IMR-90 (cell line): Measurements from ENCODE around the gene STUB1. TPM values are rescaled to one million over a fixed set of nuclear protein-coding genes. Genes with fewer than 3 reads are reported as not detected.

Experiments
- ATAC-seq: fragments of 200-7000 bp; cut with Tn5 transposase; 2 replicates; pipeline ENCODE4 v1.9.1; 2020; ENCODE audit warnings: low read depth, mild to moderate bottlenecking, moderate library complexity
- BruUV-seq: library from RNA; stranded (reverse); fragments of 400-500 nt; replicated peaks from 2 replicates; lab custom pipeline; 2021; lab: Mats Ljungman, UMichigan
- CTCF ChIA-PET: fragments of 300-600 bp; formaldehyde crosslinking; extraction: SDS; loops from one replicate; lab custom pipeline; 2021; ENCODE audit warnings: antibody characterized with exemption; lab: Yijun Ruan, JAX
- POLR2A ChIA-PET: fragments of 300-600 bp; sonication (Branson Sonifier 250); formaldehyde crosslinking; loops from one replicate; lab custom pipeline; 2022; ENCODE audit warnings: antibody characterized with exemption; ENCODE audit not compliant: unreplicated experiment; lab: Charles Lee
- DNase-seq: peaks from one replicate; pipeline ENCODE4 v3.0.0; 2013
- H2AFZ ChIP-seq: replicated peaks from 2 replicates; pipeline ENCODE3; 2013; ENCODE audit warnings: low read length, mild to moderate bottlenecking; ENCODE audit not compliant: poor library complexity
- H2AK5ac ChIP-seq: 2 replicates; pipeline ENCODE4 v1.6.1; 2013; ENCODE audit warnings: low read depth, low read length, inconsistent platforms
- H2AK9ac ChIP-seq: replicated peaks from 2 replicates; pipeline ENCODE3; 2013; ENCODE audit warnings: mild to moderate bottlenecking, low read depth, low read length, moderate library complexity; ENCODE audit not compliant: poor library complexity
- H2BK120ac ChIP-seq: 2 replicates; pipeline ENCODE4 v1.6.1; 2013; ENCODE audit warnings: low read depth, low read length, inconsistent platforms
- H2BK15ac ChIP-seq: 3 replicates; pipeline ENCODE4 v1.6.1; 2013; ENCODE audit warnings: low read depth, low read length, inconsistent platforms
- H2BK20ac ChIP-seq: 2 replicates; pipeline ENCODE4 v1.6.1; 2013; ENCODE audit warnings: low read depth, mild to moderate bottlenecking, inconsistent platforms, low read length, moderate library complexity
- H2BK5ac ChIP-seq: 2 replicates; pipeline ENCODE4 v1.6.1; 2013; ENCODE audit warnings: mild to moderate bottlenecking, low read depth, low read length, inconsistent platforms; ENCODE audit not compliant: poor library complexity, severe bottlenecking
- H3K14ac ChIP-seq: replicated peaks from 2 replicates; pipeline ENCODE4 v1.6.1; 2013; ENCODE audit warnings: low read depth, low read length, inconsistent platforms
- H3K18ac ChIP-seq: 2 replicates; pipeline ENCODE4 v1.6.1; 2013; ENCODE audit warnings: low read depth, low read length, control low read depth
- H3K23ac ChIP-seq: 2 replicates; pipeline ENCODE4 v1.6.1; 2013; ENCODE audit warnings: low read depth, low read length, inconsistent platforms
- H3K27ac ChIP-seq: 2 replicates; pipeline ENCODE4 v1.5.1; 2013; ENCODE audit warnings: mild to moderate bottlenecking, control low read depth, low read length; ENCODE audit not compliant: insufficient read depth
- H3K27me3 ChIP-seq: 2 replicates; pipeline ENCODE4 v1.6.1; 2013; ENCODE audit warnings: low read length; ENCODE audit not compliant: control insufficient read depth, insufficient read depth
- H3K36me3 ChIP-seq: 2 replicates; pipeline ENCODE4 v1.6.1; 2013; ENCODE audit warnings: low read length, mixed read lengths; ENCODE audit not compliant: control insufficient read depth, insufficient read depth
- H3K4ac ChIP-seq: 2 replicates; pipeline ENCODE4 v1.6.1; 2013; ENCODE audit warnings: low read depth, low read length, inconsistent platforms
- H3K4me1 ChIP-seq: 2 replicates; pipeline ENCODE4 v1.6.1; 2013; ENCODE audit warnings: low read length, mixed read lengths; ENCODE audit not compliant: control insufficient read depth, insufficient read depth
- H3K4me2 ChIP-seq: 2 replicates; pipeline ENCODE4 v1.6.1; 2013; ENCODE audit warnings: low read depth, mild to moderate bottlenecking, control low read depth, low read length, moderate library complexity
- H3K4me3 ChIP-seq: 2 replicates; pipeline ENCODE4 v1.5.1; 2013; ENCODE audit warnings: low read depth, mild to moderate bottlenecking, control low read depth, low read length, moderate library complexity; ENCODE audit not compliant: insufficient read depth
- H3K56ac ChIP-seq: 2 replicates; pipeline ENCODE4 v1.6.1; 2013; ENCODE audit warnings: low read length, inconsistent platforms; ENCODE audit not compliant: insufficient read depth; ENCODE audit errors: extremely low read depth
- H3K79me1 ChIP-seq, 2 experiments: 2 replicates each; pipeline ENCODE4 v1.6.1; 2013; ENCODE audit warnings: low read length in 2 of 2, inconsistent platforms in 1 of 2, low read depth in 1 of 2
- H3K9ac ChIP-seq: 2 replicates; pipeline ENCODE4 v1.6.1; 2013; ENCODE audit warnings: low read depth, low read length, control low read depth
- H3K9me1 ChIP-seq: 2 replicates; pipeline ENCODE4 v1.6.1; 2013; ENCODE audit warnings: low read length, inconsistent platforms; ENCODE audit not compliant: insufficient read depth
- H3K9me3 ChIP-seq: 2 replicates; pipeline ENCODE4 v1.6.1; 2013; ENCODE audit warnings: low read length; ENCODE audit not compliant: control insufficient read depth, insufficient read depth
- H4K20me1 ChIP-seq: 2 replicates; pipeline ENCODE4 v1.6.1; 2013; ENCODE audit warnings: low read length, inconsistent platforms; ENCODE audit not compliant: insufficient read depth
- H4K5ac ChIP-seq: 2 replicates; pipeline ENCODE4 v1.6.1; 2013; ENCODE audit warnings: mild to moderate bottlenecking, low read depth, low read length, control low read depth
- H4K8ac ChIP-seq, 2 experiments: 2 replicates each; pipeline ENCODE4 v1.6.1; 2013; ENCODE audit warnings: low read depth in 2 of 2, low read length in 2 of 2, control low read depth in 1 of 2, inconsistent platforms in 1 of 2
- H4K91ac ChIP-seq: 2 replicates; pipeline ENCODE4 v1.6.1; 2013; ENCODE audit warnings: low read depth, low read length, inconsistent platforms; ENCODE audit not compliant: insufficient read depth
- BHLHE40 ChIP-seq: fragments of 150-350 bp; IDR thresholded peaks from 2 replicates; pipeline ENCODE4 v1.6.1; 2016; ENCODE audit warnings: mild to moderate bottlenecking, low read depth, low read length
- CHD1 ChIP-seq: IDR thresholded peaks from 2 replicates; pipeline ENCODE4 v1.6.1; 2012; ENCODE audit warnings: low read depth, low read length, improper control_type of control experiment
- MAZ ChIP-seq: IDR thresholded peaks from 2 replicates; pipeline ENCODE4 v1.6.1; 2012; ENCODE audit warnings: low read depth, mild to moderate bottlenecking, low read length, improper control_type of control experiment, moderate library complexity, borderline replicate concordance
- NFE2L2 ChIP-seq: fragments of 150-350 bp; IDR thresholded peaks from 2 replicates; pipeline ENCODE4 v1.6.1; 2016; ENCODE audit warnings: low read depth, mild to moderate bottlenecking, low read length
- RFX5 ChIP-seq: IDR thresholded peaks from 2 replicates; pipeline ENCODE4 v1.8.0; 2012; ENCODE audit warnings: low read depth, mild to moderate bottlenecking, low read length, moderate library complexity
- WGBS, 2 experiments: methylation state at CpG; one replicate each; pipeline versions ENCODE4 v1.1.5 to v1.1.7; 2013; ENCODE audit warnings: missing lambda C conversion rate in 2 of 2; ENCODE audit not compliant: insufficient read length in 1 of 2; ENCODE audit errors: extremely low coverage in 2 of 2; 5-methylcytosine and 5-hydroxymethylcytosine counted together
- dilution Hi-C: fragments of 300-500 bp; cut with HindIII; formaldehyde crosslinking; loops from one replicate; pipeline ENCODE4 v1.14.3; 2018; ENCODE audit warnings: low sequenced_read_pairs; ENCODE audit not compliant: unreplicated experiment
- in situ Hi-C: fragments of 300-500 bp; cut with MboI; formaldehyde crosslinking; loops from 3 replicates; pipeline ENCODE4 v1.14.3; 2019; ENCODE audit warnings: low sequenced_read_pairs, inconsistent platforms, mixed read lengths
- intact Hi-C: fragments of 100-400 bp; cut with micrococcal nuclease; formaldehyde crosslinking; loops from 2 replicates; pipeline ENCODE4 v1.10.0; 2022
- polyA plus RNA-seq, 3 experiments: library from polyadenylated mRNA; depleted of rRNA; stranded (reverse); fragments of >200 nt; gene quantifications; 2 replicates each; pipeline ENCODE4 v1.2.3, GENCODE V29; 2012; ENCODE audit warnings: low replicate concordance in 1 of 3
- total RNA-seq: library from RNA; depleted of rRNA; stranded (reverse); fragments of >200 nt; gene quantifications from 2 replicates; pipeline ENCODE4 v1.2.3, GENCODE V29; 2012

Gene STUB1
- total and polyA plus RNA-seq, 2 of the 4 experiments (the other 2 are of a cell fraction), result 183 to 186 TPM

GRCh38 chr16:703406-703805, 23.2 kb downstream of the STUB1 start:
- dilution Hi-C loops (no loop called here), in situ Hi-C loops (loop anchor here (25.0 kb wide), 1 partner anchor 359 kb away; the partner anchor contains the start of gene SSTR5)
- WGBS, 2 experiments, result 81% methylated on average over 9 of the region's 12 CpGs; no CpG with 5 or more reads in 1 of the 2 experiments

More at GRCh38 chr16:703406-703805, 23.2 kb downstream of the STUB1 start:
- Histone ChIP-seq H2AFZ (no peak overlapping the region), H3K14ac (no peak overlapping the region), H3K9me3 (no peaks in the 10 kb centered on the region), H3K27me3 (peaks cover 79% of the 10 kb centered on the region), H2BK5ac (no peak overlapping the region), H3K23ac (no peak overlapping the region), H3K27ac (no peak overlapping the region), H3K18ac (no peak overlapping the region), H2BK120ac (no peak overlapping the region), H2BK15ac (no peak overlapping the region), H3K4ac (no peak overlapping the region), H4K8ac (no peak overlapping the region), H3K9ac (no peak overlapping the region), H3K9me1 (no peaks in the 10 kb centered on the region), H3K79me1 (no peaks in the 10 kb centered on the region), H2BK20ac (no peak overlapping the region), H4K91ac (no peak overlapping the region), H2AK5ac (no peak overlapping the region), H3K4me2 (no peak overlapping the region), H3K36me3 (no peaks in the 10 kb centered on the region), H3K4me1 (no peaks in the 10 kb centered on the region), H2AK9ac (no peak overlapping the region), H3K4me3 (no peak overlapping the region), H4K5ac (no peak overlapping the region), H3K56ac (no peak overlapping the region), H4K20me1 (peaks cover 12% of the 10 kb centered on the region)
- ChIA-PET CTCF (no interaction called here), POLR2A (no interaction called here)
- TF ChIP-seq BHLHE40 (no peak), NFE2L2 (no peak), CHD1 (no peak), MAZ (no peak), RFX5 (no peak)
- DNase-seq, result no peak
- no peak for ATAC-seq
- BruUV-seq, result no TSS peak
- intact Hi-C loops, result no loop called here
